GM13976 (cell line): ENCODE results near the gene RAI14.

ENCODE experiments used
- DNase-seq: peaks from one replicate; pipeline ENCODE4 v3.0.0; 2012; ENCODE audit warnings: low spot score
- CTCF ChIP-seq: IDR thresholded peaks from 2 replicates; pipeline ENCODE4 v1.5.1; 2012; ENCODE audit warnings: borderline replicate concordance, mild to moderate bottlenecking; ENCODE audit not compliant: insufficient read depth; ENCODE audit errors: extremely low read depth, missing control alignments, control extremely low read depth
- in situ Hi-C: fragments of 300-500 bp; cut with MboI; formaldehyde crosslinking; loops from one replicate; pipeline ENCODE4 v1.12.0; 2022; ENCODE audit warnings: low sequenced_read_pairs, mixed read lengths, inconsistent platforms; ENCODE audit not compliant: unreplicated experiment

RAI14 gene

GRCh38 chr5:34616651-34617050, 39.5 kb upstream of the RAI14 start:
- in situ Hi-C loops, result no loop called here
- no peak for TF ChIP-seq CTCF
- no peak for DNase-seq

GRCh38 chr5:34618371-34619065, 37.6 kb upstream of the RAI14 start:
- peak; percentile 24 for DNase-seq

GRCh38 chr5:34620185-34620584, 35.9 kb upstream of the RAI14 start:
- no peak for TF ChIP-seq CTCF
- no peak for DNase-seq
- in situ Hi-C loops, result no loop called here

More at GRCh38 chr5:34618371-34619065, 37.6 kb upstream of the RAI14 start:
- in situ Hi-C loops, result no loop called here
- no peak for TF ChIP-seq CTCF

GRCh38 chr5:34621277-34622097, 34.6 kb upstream of the RAI14 start:
- no peak for DNase-seq
- in situ Hi-C loops, result no loop called here
- TF ChIP-seq CTCF, result no peak

GRCh38 chr5:34622098-34622400, 34.1 kb upstream of the RAI14 start:
- no peak for TF ChIP-seq CTCF
- no peak for DNase-seq
- in situ Hi-C loops, result no loop called here

GRCh38 chr5:34624691-34625090, 31.4 kb upstream of the RAI14 start:
- in situ Hi-C loops, result no loop called here
- DNase-seq, result no peak
- no peak for TF ChIP-seq CTCF
